ENCODE results near the gene RUVBL1. TPM values are rescaled to one million over a fixed set of nuclear protein-coding genes. Genes with fewer than 3 reads are reported as not detected.

The RUVBL1 gene
- 82.7 and 148 TPM in 2 replicates for total RNA-seq

DNA sequence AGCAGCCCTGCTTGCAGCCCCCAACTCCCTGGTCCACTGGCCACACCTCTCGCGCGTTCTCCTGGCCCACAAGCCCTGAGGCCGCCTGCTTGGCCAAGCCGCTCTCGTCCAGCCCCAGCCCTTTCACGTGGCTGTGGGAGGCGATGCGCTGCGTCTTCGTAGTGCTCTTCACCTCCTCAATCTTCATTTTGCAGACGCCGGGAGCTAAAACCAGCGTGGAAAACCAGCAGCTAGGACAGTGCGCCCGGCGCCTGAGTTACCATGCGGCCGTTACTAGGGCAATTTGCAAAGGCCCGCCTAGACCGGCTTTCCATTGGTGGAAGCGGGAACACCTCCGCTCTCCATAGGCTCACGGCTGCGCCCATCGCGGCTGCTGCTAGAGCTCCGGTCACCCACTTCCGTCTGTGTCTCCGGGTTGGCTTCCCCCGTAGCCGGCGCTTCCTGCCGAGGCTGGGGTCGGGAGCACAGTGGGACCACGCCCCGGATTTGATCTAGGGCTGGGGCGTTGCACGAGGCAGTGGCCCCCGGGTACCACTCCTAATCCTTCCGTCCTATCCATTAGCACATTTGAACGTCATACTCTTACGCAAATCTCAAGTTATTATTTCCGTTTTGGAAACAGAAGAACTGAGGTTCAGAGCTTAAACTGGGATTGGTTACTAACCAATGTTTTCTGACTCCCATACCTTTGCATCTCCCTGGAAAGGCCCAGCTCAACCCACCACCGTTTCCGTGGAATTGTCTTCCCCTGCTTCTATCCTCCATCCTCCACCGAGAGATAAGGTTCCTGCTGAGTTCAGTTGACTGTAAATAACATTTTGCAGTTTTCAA lies at the start of gene RUVBL1:
Gene RUVBL1 (minus strand): TSS at position 275 of the 831 bp plus-strand sequence. CDS start 88 bp downstream, at position 187.
- TF ChIP-seq, protein P1, sequence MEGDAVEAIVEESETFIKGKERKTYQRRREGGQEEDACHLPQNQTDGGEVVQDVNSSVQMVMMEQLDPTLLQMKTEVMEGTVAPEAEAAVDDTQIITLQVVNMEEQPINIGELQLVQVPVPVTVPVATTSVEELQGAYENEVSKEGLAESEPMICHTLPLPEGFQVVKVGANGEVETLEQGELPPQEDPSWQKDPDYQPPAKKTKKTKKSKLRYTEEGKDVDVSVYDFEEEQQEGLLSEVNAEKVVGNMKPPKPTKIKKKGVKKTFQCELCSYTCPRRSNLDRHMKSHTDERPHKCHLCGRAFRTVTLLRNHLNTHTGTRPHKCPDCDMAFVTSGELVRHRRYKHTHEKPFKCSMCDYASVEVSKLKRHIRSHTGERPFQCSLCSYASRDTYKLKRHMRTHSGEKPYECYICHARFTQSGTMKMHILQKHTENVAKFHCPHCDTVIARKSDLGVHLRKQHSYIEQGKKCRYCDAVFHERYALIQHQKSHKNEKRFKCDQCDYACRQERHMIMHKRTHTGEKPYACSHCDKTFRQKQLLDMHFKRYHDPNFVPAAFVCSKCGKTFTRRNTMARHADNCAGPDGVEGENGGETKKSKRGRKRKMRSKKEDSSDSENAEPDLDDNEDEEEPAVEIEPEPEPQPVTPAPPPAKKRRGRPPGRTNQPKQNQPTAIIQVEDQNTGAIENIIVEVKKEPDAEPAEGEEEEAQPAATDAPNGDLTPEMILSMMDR (conservative IDR thresholded peaks at IDR 0.05; ENCODE audit: low read depth, low read length), result no peak
- DNase-seq (ENCODE audit: low read depth), result peak; percentile 58
- peak within 1 kb of the TSS; percentile 98 for H3K4me3 ChIP-seq (ENCODE audit: low read depth, low read length)

DNA sequence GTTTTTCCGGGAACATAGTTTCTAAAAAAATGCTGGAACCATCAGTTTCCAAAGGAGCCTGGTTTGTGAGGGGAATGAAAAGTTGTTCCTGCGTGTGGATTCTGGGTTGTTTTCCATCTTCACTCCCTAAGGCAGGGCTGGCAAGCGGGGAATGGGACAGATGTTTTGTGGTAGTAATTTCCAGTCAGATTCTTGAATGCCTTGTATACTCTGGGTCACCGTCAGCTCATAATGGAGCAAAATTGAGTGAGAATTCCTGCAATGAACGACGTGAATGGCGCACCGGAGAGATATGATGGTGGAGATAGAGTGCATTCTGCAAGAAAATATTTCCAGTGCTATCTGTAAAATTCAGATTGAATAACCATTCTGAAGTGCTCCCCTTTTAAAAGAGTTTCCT lies 49.6 kb upstream of the RUVBL1 start:
- H3K4me3 ChIP-seq (ENCODE audit: low read depth, low read length), result no peak overlapping the region
- DNase-seq (ENCODE audit: low read depth), result no peak
- TF ChIP-seq, protein P1 (conservative IDR thresholded peaks at IDR 0.05; ENCODE audit: low read depth, low read length), result no peak

DNA sequence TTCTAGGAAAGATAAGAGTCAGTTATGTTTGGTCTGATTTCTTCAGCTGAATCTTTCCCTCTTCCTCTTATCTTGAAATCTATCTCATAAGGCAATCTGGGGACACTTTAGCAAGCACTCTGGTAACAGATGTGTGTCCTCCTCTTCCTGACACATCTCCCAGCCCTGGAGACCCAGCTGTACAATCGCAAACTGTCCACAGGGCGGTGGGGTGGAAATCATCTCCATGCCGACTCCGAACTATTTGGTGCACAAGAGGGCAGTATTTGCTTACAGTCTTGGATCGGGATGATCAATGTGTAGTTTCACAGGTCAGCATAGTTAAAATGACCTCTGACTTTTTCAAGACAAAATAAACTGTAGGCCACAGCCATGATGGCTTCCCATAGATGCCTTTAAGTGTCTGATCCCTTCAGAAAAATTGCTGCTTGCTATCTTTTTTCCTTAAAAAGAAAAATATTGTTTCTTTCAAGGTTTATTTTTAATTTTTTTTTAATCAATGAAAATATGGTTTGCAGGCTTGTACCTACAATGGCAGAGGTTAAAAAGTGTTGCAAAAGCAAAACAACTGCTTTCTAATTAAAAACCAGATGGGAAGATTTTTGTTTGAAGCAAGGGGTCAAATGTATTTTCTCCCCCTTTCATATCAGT lies 47.4 kb upstream of the RUVBL1 start:
- H3K4me3 ChIP-seq (ENCODE audit: low read depth, low read length), result no peak overlapping the region
- peak; percentile 37 for DNase-seq (ENCODE audit: low read depth)
- TF ChIP-seq, protein P1 (conservative IDR thresholded peaks at IDR 0.05; ENCODE audit: low read depth, low read length), result peak; percentile 99

DNA sequence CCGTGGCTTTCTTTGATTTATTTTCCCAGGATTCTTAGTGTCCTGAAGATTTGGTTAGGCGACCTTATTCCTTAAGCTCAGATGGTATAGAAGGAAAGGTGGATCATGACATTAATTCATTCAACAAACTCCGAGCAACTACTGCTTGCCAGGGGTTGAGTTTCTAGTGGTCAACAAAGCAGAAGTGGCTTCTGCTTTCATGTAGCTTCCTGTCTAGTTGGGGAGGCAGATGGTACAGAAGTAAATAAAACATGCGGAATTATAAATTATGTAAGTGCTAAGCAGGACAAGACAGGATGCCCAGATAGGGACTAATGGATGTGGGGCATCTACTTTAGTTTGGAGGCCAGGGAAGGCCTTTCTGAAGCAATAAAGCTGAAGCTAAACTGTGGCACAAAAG lies 45.2 kb upstream of the RUVBL1 start:
- H3K4me3 ChIP-seq (ENCODE audit: low read depth, low read length), result no peak overlapping the region
- no peak for DNase-seq (ENCODE audit: low read depth)
- TF ChIP-seq, protein P1 (conservative IDR thresholded peaks at IDR 0.05; ENCODE audit: low read depth, low read length), result no peak

DNA sequence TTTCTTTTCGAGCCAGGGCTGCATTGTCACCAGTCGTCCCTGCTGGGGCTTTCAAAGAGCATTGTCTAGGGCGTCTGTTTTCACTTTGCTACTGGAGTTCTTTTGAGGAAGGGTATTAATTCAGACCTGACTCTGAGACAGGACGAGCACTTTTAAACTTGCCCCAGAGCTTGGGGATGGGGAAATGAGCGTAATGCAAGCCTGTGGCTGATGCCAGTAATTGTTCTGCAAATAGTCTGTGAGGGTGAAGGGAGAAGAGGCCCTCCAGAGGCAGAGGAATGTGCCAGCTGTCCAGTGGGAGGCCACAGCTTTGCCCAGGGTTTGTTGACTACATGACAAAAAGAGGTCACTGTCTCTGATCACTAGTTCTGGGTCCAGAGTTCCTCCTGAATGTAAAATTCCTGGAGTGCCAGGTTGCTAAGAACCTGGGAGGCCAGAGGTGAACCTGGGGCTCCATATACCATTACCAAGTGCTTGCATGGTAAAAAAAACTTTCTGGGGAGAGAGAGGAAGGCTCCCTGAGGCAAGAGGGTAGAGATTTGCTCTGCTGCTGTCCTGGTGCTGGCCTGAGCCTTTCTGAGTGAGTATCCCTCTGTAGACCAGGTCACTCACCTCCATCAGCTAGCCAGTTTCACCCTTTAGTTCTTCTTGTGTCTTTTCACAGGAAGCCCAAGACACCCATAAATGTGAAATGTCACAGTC lies 44.5 kb upstream of the RUVBL1 start:
- DNase-seq (ENCODE audit: low read depth), result no peak
- TF ChIP-seq, protein P1 (conservative IDR thresholded peaks at IDR 0.05; ENCODE audit: low read depth, low read length), result no peak
- no peak overlapping the region for H3K4me3 ChIP-seq (ENCODE audit: low read depth, low read length)

DNA sequence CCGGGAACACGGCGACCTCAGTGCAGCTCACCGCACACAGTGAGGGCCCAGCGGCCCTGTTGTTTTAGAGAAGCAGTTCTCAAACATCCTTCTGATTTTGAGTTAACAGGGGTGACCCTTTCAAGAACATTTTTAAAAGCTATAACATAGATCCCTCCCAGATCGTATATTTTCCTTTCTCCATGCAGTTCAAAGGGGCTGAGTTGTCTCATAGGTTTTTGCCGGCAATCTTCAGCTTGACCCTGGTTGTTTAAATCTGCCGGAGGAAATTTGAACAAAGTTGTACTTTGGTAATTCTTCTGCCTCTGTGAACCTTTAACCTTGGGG lies 44.0 kb upstream of the RUVBL1 start:
- H3K4me3 ChIP-seq (ENCODE audit: low read depth, low read length), result no peak overlapping the region
- DNase-seq (ENCODE audit: low read depth), result no peak
- TF ChIP-seq, protein P1 (conservative IDR thresholded peaks at IDR 0.05; ENCODE audit: low read depth, low read length), result no peak
